ENCODE measurements around the gene TAMM41. TPM values are rescaled to one million over a fixed set of nuclear protein-coding genes. Genes with fewer than 3 reads are reported as not detected.
"Not testable (repeated sequence)": the region's sequence is repeated elsewhere in the genome, so short reads cannot be mapped to it uniquely, and the experiment has no call there.

Gene TAMM41
- total RNA-seq, 5 donors from 2014 or later (not counting 1 experiment from before 2014, with no cell fraction given): 19.6 to 43.3 (median 32.4) TPM

GRCh38 chr3:11748306-11748705 is 98.4 kb downstream of the TAMM41 start:
- ATAC-seq (replicated peaks in 1 of 4); H3K27me3 ChIP-seq (replicated peaks in 1 of 2; ENCODE audit: control insufficient read depth in 2 of 2, extremely low read depth in 1 of 2, insufficient read depth in 2 of 2, low read length in 1 of 2); H3K4me1 ChIP-seq (ENCODE audit: control insufficient read depth in 1 of 2, extremely low read depth in 1 of 2, insufficient read depth in 2 of 2, low read length in 2 of 2); CTCF ChIA-PET; H3K4me3 ChIP-seq (ENCODE audit: control insufficient read depth in 1 of 2, extremely low read depth in 1 of 2, low read length in 1 of 2); POLR2A ChIA-PET; H3K36me3 Mint-ChIP-seq; DNase-seq; H3K27me3 Mint-ChIP-seq; H3K27ac Mint-ChIP-seq; H3K9me3 Mint-ChIP-seq; H3K4me1 Mint-ChIP-seq; H3K36me3 ChIP-seq (ENCODE audit: control insufficient read depth in 2 of 2, extremely low read depth in 1 of 2, insufficient read depth in 1 of 2, low read length in 1 of 2); H3K9me3 ChIP-seq; H3K27ac ChIP-seq (ENCODE audit: low read length); H3K4me3 Mint-ChIP-seq: not testable (repeated sequence)
- 96% methylated on average over 3 of the region's 9 CpGs for WGBS (ENCODE audit: insufficient coverage)

Other genes starting within 250 kb of the TAMM41 start
- gene VGLL4, start 203.0 kb downstream of the TAMM41 start, total RNA-seq: 10 to 100 TPM; 24.7 to 33.4 (median 28.4) TPM
- gene SYN2, start 157.5 kb upstream of the TAMM41 start, total RNA-seq: under 1 TPM in 1 of 5 donors, not detected in 4; 0.20 TPM

Measured in T-cell (primary cell).